Measurements from ENCODE around the gene ZDHHC20. TPM values are rescaled to one million over a fixed set of nuclear protein-coding genes. Genes with fewer than 3 reads are reported as not detected.

The ZDHHC20 gene
- total RNA-seq, 1 experiment from 2014 or later = 56.6 TPM

DNA sequence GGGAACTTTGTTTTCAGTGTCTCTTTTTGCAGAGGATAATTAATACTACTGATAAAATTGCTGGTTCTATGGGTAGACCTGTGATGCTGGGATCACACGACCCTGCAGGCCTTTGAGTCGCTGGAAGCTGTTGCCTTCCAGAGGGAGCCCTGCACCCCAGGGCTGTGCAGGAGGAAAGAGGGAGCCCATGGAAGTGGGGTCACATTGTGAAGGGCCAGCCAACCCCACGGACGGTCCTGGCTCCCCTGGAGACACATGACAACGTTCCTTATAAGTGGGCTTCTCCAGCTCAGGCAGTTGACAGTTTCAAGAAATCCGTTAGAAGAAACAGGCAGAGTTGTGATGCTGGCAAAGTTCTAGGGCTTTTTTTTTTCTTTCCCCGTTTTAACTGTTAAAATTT, 98.0 kb downstream of the ZDHHC20 start:
- Histone ChIP-seq H3K4me3 (ENCODE audit: insufficient read depth, low read depth, low read length) (no peak overlapping the region), H3K27me3 (ENCODE audit: control insufficient read depth, insufficient read depth, low read length) (no peaks in the 10 kb centered on the region), H3K36me3 (replicated peaks; ENCODE audit: control insufficient read depth, insufficient read depth, low read length) (no peaks in the 10 kb centered on the region)
- DNase-seq = no peak

GRCh38 chr13:21360463-21360862, 98.6 kb downstream of the ZDHHC20 start:
- no peak overlapping the region for H3K4me3 ChIP-seq (ENCODE audit: insufficient read depth, low read depth, low read length)
- H3K36me3 ChIP-seq (replicated peaks; ENCODE audit: control insufficient read depth, insufficient read depth, low read length) = no peaks in the 10 kb centered on the region
- no peaks in the 10 kb centered on the region for H3K27me3 ChIP-seq (ENCODE audit: control insufficient read depth, insufficient read depth, low read length)
- DNase-seq = no peak

DNA sequence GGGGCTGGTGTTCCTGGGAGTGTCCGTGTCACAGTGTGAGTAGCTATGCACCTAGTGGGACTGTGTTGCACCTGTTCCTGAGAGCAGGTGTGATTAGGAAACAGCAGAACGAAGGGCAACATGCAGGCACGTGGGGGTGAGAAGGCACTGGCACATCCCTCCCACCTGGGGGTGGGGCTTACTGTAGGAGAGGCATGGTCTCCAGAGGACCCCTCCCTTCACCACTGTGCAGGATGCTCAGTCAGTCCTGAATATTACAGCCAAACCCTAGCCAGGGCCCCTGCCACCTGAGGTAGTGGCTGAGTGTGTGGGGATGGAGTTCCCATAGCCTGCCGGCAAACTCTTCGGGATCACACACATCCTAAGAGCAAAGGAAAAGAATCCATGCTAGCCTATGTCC, 99.2 kb downstream of the ZDHHC20 start:
- H3K36me3 ChIP-seq (replicated peaks; ENCODE audit: control insufficient read depth, insufficient read depth, low read length) = no peaks in the 10 kb centered on the region
- DNase-seq = no peak
- H3K4me3 ChIP-seq (ENCODE audit: insufficient read depth, low read depth, low read length) = no peak overlapping the region
- H3K27me3 ChIP-seq (ENCODE audit: control insufficient read depth, insufficient read depth, low read length) = no peaks in the 10 kb centered on the region

GRCh38 chr13:21355304-21355703, 103.8 kb downstream of the ZDHHC20 start:
- no peaks in the 10 kb centered on the region for H3K36me3 ChIP-seq (replicated peaks; ENCODE audit: control insufficient read depth, insufficient read depth, low read length)
- H3K27me3 ChIP-seq (ENCODE audit: control insufficient read depth, insufficient read depth, low read length) = no peaks in the 10 kb centered on the region
- DNase-seq = no peak
- H3K4me3 ChIP-seq (ENCODE audit: insufficient read depth, low read depth, low read length) = no peak overlapping the region

DNA sequence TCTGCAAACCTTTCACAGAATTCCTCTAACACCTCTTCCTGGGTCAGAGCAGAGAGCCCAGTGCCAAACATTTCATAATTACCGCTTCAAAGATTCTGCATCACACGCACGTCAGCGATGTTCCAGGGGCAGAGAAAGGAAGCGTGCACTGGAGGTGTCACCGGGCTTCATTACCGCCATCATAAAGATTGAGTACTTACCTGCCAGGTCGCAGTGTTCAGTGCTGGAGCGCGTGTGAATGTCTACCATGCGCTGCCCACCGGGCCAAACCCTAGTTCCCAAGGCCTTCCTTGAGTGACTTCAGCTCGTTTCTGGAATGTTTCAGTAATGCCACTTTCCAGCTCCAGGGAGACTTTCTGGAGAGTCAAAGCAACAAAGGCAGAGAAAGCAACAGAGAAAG, 104.4 kb downstream of the ZDHHC20 start:
- H3K27me3 ChIP-seq (ENCODE audit: control insufficient read depth, insufficient read depth, low read length) = no peaks in the 10 kb centered on the region
- no peak for DNase-seq
- no peaks in the 10 kb centered on the region for H3K36me3 ChIP-seq (replicated peaks; ENCODE audit: control insufficient read depth, insufficient read depth, low read length)
- no peak overlapping the region for H3K4me3 ChIP-seq (ENCODE audit: insufficient read depth, low read depth, low read length)

DNA sequence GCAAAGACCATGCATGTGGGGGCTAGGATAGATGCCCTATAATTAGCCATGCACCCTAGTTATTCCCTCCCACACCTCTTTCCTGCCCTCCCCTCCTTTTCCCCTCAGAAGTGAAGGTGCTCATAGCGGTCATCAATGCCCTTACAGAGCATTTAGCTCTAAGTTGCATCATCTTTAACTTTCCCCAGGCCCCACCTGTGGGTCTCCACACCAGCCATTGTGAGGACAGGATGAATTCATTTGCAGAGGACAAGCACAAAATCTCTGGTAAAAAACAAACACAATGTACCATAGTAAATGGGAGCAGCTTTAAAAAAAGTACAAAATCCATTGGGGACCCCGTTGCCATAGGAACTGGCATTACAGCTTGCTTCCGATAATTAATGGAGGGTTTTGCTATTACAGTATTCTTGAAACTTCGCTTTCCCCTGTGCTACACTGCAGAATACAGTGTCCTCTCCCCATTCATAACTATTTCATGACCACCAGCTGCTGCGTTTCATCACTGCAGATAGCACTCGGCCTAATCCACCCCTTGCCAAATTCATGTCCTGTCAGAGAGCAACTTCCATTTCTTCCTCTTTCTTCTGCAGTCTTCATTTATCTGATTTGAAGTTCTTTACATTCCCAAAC, 110.5 kb downstream of the ZDHHC20 start:
- Histone ChIP-seq H3K4me3 (ENCODE audit: insufficient read depth, low read depth, low read length) (no peak overlapping the region), H3K36me3 (replicated peaks; ENCODE audit: control insufficient read depth, insufficient read depth, low read length) (no peaks in the 10 kb centered on the region), H3K27me3 (ENCODE audit: control insufficient read depth, insufficient read depth, low read length) (no peaks in the 10 kb centered on the region)
- no peak for DNase-seq

- no peak overlapping the region for H3K4me3 ChIP-seq (ENCODE audit: insufficient read depth, low read depth, low read length)
- peak; percentile 66 for DNase-seq
These were observed 111.3 kb downstream of the ZDHHC20 start for GRCh38 chr13:21347753-21348318.

DNA sequence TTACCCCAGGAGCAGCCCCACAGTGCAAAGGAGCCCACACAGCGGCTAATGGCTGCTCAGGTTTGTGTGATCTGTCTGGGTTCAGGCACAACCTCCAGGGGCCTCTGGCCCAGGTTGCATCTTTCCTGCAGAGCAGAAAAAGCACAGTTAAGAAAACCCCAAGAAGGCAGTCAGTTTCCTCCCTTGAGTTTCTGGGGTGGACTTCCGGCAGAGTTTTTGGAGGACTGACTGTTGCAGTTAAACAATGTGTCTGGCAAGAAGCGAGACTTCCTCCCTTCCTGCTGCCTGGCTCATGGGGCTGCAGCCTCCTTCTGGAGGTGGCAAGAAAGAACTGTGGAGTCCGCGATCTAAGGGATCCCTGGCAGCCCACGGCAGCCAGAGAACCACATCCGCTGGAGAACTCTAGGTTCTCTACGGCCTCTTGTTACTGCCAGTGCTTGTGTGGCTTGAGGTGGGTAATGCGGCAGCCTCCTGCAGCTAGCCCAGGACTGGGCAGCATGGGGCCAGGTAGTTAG, 114.4 kb downstream of the ZDHHC20 start:
- no peak for DNase-seq
- Histone ChIP-seq H3K27me3 (ENCODE audit: control insufficient read depth, insufficient read depth, low read length) (no peaks in the 10 kb centered on the region), H3K4me3 (ENCODE audit: insufficient read depth, low read depth, low read length) (no peak overlapping the region), H3K36me3 (replicated peaks; ENCODE audit: control insufficient read depth, insufficient read depth, low read length) (no peaks in the 10 kb centered on the region)

More at GRCh38 chr13:21347753-21348318, 111.3 kb downstream of the ZDHHC20 start:
- H3K36me3 ChIP-seq (replicated peaks; ENCODE audit: control insufficient read depth, insufficient read depth, low read length) = no peaks in the 10 kb centered on the region
- no peaks in the 10 kb centered on the region for H3K27me3 ChIP-seq (ENCODE audit: control insufficient read depth, insufficient read depth, low read length)

DNA sequence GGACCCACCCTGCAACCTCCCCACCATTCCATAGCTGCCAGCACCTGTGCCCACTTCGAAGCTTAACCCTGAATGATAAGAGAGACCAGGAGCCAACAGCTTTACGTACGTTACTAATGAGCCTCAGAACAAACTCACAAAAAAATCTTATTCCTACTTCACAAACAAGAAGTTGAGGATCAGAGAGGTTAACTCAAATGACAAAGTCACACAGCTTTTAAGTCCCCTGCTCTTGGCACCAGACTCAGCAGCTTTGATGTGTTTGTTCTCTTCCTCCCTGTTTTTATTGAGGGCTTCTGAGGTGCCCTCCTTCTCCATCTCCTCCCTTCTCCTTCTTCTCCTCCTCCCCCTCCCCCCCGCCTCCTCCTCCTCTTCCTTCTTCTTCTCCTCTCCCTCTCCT, 115.4 kb downstream of the ZDHHC20 start:
- Histone ChIP-seq H3K36me3 (replicated peaks; ENCODE audit: control insufficient read depth, insufficient read depth, low read length) (no peaks in the 10 kb centered on the region), H3K4me3 (ENCODE audit: insufficient read depth, low read depth, low read length) (no peak overlapping the region), H3K27me3 (ENCODE audit: control insufficient read depth, insufficient read depth, low read length) (no peaks in the 10 kb centered on the region)
- no peak for DNase-seq

- H3K36me3 ChIP-seq (replicated peaks; ENCODE audit: control insufficient read depth, insufficient read depth, low read length) = no peaks in the 10 kb centered on the region
- no peak overlapping the region for H3K4me3 ChIP-seq (ENCODE audit: insufficient read depth, low read depth, low read length)
- H3K27me3 ChIP-seq (ENCODE audit: control insufficient read depth, insufficient read depth, low read length) = no peaks in the 10 kb centered on the region
- no peak for DNase-seq
These were observed 116.2 kb downstream of the ZDHHC20 start for GRCh38 chr13:21342699-21343442.

GRCh38 chr13:21341637-21342422, 117.3 kb downstream of the ZDHHC20 start:
- Histone ChIP-seq H3K36me3 (replicated peaks; ENCODE audit: control insufficient read depth, insufficient read depth, low read length) (no peaks in the 10 kb centered on the region), H3K4me3 (ENCODE audit: insufficient read depth, low read depth, low read length) (no peak overlapping the region), H3K27me3 (ENCODE audit: control insufficient read depth, insufficient read depth, low read length) (no peaks in the 10 kb centered on the region)
- no peak for DNase-seq

DNA sequence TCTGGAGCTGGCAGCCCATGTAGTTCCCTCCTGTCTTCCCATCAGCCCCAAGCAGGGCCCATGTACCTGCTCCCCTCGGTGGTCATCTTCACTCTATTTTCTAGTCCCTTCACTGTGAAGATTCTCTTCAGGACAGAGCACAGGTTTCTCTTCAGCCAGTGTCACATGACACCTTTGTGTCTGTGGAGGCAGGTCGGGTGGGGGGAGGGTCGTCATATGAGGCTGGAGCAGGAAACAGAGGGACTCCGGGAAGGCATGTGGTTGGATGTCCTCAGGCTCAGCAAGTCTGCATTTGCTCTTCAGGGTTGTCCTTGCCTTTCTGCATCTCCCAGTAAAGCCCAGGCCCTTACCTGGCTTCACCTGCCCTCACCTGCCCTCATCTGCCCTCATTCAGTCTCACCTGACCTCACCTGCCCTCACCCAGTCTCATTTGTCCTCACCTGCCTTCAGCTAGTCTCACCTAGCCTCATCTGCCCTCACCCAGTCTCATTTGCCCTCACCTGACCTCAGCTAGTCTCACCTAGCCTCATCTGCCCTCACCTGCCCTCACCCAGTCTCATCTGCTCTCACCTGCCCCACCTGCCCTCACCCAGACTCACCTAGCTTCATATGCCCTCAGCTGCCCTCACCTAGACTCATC, 120.3 kb downstream of the ZDHHC20 start:
- no peak for DNase-seq
- H3K4me3 ChIP-seq (ENCODE audit: insufficient read depth, low read depth, low read length) = no peak overlapping the region

GRCh38 chr13:21338156-21338555, 120.9 kb downstream of the ZDHHC20 start:
- Histone ChIP-seq H3K36me3 (replicated peaks; ENCODE audit: control insufficient read depth, insufficient read depth, low read length) (no peaks in the 10 kb centered on the region), H3K27me3 (ENCODE audit: control insufficient read depth, insufficient read depth, low read length) (no peaks in the 10 kb centered on the region), H3K4me3 (ENCODE audit: insufficient read depth, low read depth, low read length) (no peak overlapping the region)
- no peak for DNase-seq

More for the DNA sequence above, 120.3 kb downstream of the ZDHHC20 start:
- Histone ChIP-seq H3K36me3 (replicated peaks; ENCODE audit: control insufficient read depth, insufficient read depth, low read length) (no peaks in the 10 kb centered on the region), H3K27me3 (ENCODE audit: control insufficient read depth, insufficient read depth, low read length) (no peaks in the 10 kb centered on the region)

All from H7 (cell line).